GM21529 (cell line): Measurements from ENCODE around the gene RPS6KA4.

Experiments used
- ATAC-seq: cut with Tn5 transposase; IDR thresholded peaks from one replicate; pipeline ENCODE4 v1.9.1; 2021; ENCODE audit not compliant: unreplicated experiment

RPS6KA4 gene

DNA sequence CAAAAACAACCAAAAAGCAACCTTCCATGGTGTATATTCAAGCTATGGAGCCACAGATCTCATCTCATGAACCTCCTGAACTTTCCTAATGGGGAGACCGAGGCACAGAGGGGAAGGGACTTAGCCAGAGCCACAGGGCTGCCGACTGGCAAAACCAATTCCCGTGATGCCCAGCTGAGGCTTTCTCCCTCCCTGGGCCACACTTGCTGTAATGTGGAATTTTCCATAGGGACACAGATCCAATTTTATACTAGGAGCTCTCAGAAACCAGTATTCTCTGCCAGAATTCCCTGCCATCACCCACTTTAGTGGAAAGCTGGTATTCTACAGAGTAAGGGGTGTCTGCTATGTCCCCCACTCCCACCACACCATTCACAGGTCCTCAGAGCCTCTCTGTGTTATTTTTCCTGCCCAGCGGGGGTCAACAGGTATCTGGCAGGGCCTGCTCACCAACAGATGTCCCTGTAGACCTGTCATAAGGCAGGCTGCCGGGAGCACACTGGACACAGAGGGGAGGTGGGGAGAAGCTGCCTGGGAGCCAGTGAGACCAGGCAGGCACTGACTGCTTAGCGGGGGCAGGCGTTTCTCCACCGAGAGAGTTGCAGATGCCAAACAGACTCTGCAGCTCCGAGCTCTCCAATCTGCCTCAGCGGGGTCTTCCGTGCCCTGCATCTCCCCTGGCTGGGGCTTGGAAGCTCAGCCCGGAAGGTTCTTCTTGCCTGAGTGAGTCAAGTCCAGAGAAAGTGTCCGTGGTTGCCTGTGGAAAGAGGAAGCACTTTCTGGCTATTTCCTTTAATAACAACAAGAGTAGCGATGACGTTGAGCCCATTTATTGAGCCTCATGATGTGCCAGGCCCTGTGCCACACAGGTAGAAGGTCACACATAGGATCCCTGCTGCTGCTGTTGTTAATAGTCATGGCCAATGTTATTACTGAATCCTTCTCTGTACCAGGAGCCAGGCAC, 26.3 kb downstream of the RPS6KA4 start:
- ATAC-seq: no peak

- no peak for ATAC-seq
Observed at GRCh38 chr11:64385945-64386704, 27.2 kb downstream of the RPS6KA4 start.

DNA sequence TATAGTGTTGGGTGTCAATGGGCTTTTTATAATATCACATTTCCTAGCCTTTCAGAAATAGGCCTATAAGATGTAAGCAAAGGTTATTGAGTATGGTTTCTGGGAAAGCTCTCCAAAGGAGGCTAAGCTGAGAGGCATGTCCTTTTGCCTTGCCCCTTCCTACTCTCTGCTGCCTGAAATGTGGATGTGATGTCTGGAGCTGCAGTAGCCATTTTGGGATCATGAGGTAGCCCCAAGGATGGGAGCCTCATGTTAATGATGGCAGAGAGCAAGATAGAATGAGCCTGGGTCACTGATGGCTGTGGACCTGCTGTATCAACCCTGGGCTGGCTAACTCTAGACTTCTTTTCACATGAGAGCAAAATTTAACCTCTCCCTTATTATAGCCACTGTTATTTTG, 29.0 kb downstream of the RPS6KA4 start:
- ATAC-seq: no peak

DNA sequence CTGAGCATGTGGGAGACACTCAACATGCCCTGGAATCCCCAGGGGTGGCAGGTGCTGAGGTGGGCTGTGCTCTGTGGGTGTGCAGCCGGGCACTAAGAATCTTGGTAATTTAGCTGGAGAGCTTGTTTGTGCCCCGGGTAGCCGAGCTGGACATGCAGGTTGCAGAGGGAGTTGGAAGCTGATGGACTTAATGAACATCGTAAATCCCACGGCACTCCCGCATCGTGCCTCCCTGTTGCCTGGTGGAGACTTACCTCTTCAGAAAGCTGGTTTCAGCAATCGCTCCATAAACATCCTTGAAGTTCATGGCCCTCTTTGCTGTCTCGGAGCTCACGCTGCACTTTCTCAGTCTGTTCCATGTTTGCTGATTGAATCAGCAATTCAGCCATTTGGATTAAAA, 29.9 kb downstream of the RPS6KA4 start:
- ATAC-seq: no peak

GRCh38 chr11:64389851-64390250, 30.9 kb downstream of the RPS6KA4 start:
- ATAC-seq: no peak

- no peak for ATAC-seq
Observed at GRCh38 chr11:64390558-64390957, 31.6 kb downstream of the RPS6KA4 start.

- no peak for ATAC-seq
Observed at GRCh38 chr11:64391839-64392238, 32.9 kb downstream of the RPS6KA4 start.

- ATAC-seq: no peak
Observed at GRCh38 chr11:64395545-64396078, 36.6 kb downstream of the RPS6KA4 start.

- ATAC-seq: no peak
Observed at GRCh38 chr11:64396079-64396591, 37.2 kb downstream of the RPS6KA4 start.

DNA sequence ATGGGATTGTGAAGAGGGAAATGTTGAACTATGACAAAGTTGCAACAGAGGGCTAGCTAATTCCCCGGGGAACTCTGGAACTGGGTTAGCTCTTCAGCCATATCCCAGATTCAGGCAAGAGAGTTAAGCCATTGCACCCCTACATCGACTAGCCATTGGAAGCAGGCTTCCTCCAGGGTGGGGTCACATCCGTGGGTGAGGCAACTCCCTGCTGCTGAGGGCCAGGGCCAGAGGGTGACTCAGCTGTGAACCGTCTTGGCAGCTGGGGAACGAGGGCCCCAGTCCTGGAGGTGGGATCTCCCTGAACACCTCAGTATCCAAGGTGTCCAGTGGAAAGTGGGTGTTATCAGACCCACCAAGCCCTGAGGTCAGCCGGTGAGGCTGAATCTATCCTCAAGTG, 41.1 kb downstream of the RPS6KA4 start:
- ATAC-seq: no peak

DNA sequence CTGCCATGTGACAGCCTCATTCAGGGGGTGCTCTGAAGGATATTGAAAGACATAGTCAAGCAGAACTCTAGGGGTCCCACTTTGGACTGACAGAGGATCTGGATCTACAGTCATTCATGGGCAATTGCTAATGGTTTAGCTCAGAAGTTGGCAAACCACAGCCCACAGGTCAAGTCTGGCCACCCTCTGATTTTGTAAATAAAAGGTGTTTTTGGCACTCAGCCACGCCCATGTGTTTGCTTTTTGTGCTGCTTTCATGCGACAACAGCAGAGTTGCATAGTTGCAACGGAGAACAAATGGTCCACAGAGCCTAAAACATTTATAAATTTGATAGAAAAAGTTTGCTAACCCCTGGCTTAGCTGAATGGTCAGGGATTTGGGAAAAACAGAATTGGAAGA, 41.7 kb downstream of the RPS6KA4 start:
- ATAC-seq: no peak

DNA sequence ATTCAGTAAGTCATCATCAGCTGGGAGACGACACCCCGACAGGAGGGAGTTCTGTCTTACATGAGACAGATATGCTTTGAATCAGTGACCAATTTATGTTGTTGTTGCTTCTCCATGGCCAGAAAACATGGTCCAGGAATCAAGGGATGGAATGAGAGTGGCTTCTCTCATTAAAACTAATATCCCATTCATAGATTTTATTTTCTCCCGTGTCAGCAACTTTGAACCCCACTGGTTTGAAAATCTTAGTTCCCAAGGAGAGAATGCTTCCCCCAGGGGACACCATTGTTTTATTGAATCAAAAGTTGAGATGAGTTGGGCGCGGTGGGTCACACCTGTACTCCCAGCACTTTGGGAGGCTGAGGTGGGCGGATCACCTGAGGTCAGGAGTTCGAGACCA, 42.8 kb downstream of the RPS6KA4 start:
- no peak for ATAC-seq

DNA sequence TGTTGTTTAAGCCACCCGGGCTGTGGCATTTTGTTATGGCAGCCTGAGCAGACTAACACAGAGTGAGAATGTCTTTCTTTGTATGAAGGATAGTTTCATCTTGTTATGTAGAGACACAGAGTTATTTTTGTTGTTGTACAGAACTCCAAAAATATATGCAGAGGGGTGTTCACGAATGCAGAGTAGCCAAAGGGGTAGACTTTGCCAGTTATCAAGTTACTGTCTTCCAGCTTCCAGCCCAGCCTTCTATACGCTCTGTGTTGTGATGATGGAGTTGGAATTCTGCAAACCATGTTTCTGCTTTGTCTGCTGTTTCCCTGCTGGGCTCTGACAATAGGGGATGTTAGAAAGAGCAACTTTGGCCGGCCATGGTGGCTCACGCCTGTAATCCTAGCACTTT, 44.1 kb downstream of the RPS6KA4 start:
- ATAC-seq: no peak

DNA sequence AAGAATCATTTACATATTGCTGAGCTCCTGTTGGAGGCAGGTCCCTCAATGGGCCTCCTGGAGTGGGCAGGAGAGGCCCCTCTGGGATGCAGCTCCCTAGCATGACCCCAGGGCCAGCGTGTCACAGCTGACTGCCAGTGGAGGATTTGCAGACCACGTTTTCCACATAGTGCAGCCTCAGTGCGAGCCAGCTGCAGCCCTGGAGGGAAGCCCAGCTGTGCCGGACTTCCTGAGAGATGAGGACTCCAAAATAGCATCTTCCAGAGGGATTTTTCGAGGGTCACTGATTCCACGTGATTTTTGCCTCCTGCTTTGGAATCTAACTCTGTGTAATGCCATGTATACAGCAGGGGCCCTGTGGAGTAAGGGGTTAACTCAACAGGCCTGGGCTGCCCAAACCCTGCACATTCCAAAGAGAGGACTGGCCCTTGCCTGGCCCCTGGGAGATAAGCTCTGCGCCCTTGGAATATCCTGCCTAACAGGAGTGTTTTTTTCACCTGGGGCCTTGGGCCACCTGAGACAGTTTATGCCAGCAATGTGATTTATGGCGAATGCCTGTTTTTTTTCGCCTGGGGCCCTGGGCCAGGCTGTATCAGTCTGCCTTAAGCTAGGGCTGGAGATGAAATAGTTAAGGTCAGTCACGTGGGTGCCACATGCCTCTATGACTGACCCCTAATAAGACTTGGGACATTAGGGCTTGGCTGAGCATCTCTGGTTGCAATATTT, 47.4 kb downstream of the RPS6KA4 start:
- no peak for ATAC-seq

DNA sequence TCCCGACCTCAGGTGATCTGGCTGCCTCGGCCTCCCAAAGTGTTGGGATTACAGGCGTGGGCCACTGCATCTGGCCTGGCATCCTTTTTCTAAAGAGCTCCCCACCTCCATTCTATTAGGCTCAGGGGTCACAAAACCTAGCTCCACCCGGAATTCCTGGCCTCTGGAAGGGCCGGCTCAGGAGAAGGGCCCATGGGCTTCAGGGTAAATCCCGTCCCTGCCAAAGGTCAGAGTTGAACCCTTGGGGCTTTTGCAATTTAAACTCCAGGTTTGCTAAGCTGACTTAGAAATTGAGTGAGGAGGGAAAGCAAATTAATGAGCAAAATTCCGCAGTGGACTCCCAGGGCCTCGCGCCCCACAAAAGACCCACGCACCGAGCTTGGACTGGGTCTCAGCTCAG, 48.3 kb downstream of the RPS6KA4 start:
- no peak for ATAC-seq

GRCh38 chr11:64407630-64408029, 48.7 kb downstream of the RPS6KA4 start:
- ATAC-seq: no peak

DNA sequence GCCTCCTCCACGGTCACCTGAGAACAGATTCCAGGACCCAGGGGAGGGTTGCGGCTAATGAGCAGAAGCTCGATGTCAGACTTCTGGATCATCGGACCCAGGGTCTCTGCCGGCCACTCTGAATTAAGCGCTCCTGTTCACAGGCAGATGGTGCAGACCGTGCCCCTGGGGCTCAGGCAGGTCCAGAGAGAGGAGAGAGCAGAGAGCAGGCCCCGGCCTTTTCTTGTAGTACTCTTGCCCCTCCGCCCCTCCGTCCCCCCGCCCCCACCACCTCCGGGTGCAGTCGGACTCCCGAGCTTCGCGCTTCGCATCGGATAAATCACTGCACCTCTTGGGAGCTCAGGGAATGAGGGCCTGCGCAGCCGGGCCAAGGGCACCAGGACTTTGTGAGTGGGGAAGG, 50.3 kb downstream of the RPS6KA4 start:
- no peak for ATAC-seq

- ATAC-seq: no peak
Observed at GRCh38 chr11:64409707-64410403, 50.9 kb downstream of the RPS6KA4 start.

DNA sequence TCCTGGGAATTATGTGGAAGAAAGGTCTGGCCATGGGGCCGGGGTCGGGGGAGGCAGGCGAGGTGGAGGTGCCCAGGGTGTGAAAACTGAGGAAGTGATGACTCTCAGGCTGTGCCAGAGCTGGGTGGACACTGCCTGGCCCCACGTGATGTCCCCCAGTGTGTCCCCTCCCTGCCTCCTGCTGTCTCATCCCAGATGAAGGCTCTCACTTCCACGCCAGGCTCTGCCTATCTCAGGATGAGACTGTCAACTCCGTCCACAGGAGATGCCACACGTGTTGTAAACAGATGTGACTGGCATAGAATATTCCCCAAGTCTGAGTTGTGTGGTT, 51.4 kb downstream of the RPS6KA4 start:
- ATAC-seq: no peak

GRCh38 chr11:64413417-64413816, 54.5 kb downstream of the RPS6KA4 start:
- no peak for ATAC-seq

- ATAC-seq: no peak
Observed at GRCh38 chr11:64415286-64415685, 56.3 kb downstream of the RPS6KA4 start.
